SK-N-DZ (cell line): ENCODE data around the gene CNIH2.
A peak's percentile ranks its signal among the peaks of the same experiment; 100 is the strongest.
"Not testable (repeated sequence)": the region's sequence is repeated elsewhere in the genome, so short reads cannot be mapped to it uniquely, and the experiment has no call there.

Experiments
- DNase-seq: peaks from one replicate; pipeline ENCODE4 v3.0.0-alpha.2; 2015; ENCODE audit warnings: low spot score

CNIH2 gene

DNA sequence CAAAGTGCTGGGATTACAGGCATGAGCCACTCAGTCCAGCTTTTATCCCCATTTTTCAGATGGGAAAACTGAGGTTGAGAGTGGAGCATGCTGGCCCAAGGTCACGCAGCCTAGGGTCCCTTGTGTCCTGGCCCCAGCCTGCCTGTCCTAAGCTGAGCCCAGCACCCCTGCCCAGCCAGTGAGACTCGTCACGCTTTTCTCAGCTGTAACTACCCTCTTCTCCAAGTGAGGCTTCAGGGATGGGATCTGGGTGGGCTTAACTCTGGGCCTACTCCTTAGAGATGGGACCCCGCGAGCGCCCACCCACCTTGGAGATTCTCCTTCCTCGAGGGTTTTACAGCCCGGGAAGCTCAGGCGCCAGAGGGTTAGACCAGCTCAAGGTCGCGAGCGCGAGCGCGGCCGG lies 13.3 kb downstream of the CNIH2 start:
- DNase-seq = no peak

DNA sequence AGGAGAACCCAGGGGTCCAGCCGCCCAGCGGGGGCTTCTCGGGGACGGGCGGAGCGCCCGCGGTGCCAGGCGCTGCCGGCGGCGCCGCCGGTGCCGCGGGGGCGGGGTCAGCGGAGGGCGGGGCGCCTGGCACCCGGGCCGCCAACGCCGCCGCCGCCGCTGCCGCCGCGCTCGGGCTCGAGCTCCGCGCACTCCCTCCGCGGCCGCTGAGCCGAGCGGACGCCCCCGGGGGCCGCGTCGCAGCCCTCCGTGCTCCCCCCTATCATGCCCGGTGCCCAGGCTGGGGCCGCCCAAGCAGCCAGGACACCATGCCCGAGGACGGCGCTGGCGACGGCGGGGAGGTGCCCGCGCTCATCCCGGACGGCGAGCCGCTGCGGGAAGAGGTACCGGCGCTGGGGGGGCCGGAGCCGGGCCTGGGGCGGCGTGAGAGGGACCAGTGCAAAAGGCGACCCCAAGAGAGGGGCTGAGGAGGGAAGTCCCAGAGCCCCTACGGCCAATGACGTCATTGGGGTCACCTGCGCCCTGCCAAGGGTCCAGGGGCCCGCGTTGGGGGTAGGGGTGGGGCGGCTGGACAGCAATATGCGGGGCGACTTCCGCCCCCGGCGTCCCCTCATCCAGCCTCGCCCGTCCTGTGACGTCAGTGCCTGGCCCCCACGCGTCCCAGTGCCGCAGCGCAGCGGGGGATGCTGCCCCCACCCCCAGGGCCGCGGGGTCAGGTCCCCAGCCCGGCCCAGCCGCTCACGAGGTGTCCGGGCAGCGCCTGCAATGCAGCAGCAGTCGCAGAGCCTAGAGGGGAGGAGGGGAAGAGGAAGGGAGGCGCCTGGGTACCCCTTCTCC lies 13.9 kb downstream of the CNIH2 start, which contains the start of gene TMEM151A:
TSS of gene TMEM151A (plus strand) at position 189 of the 837 bp plus-strand sequence. CDS start at position 309, 120 bp downstream.
- no peak for DNase-seq

DNA sequence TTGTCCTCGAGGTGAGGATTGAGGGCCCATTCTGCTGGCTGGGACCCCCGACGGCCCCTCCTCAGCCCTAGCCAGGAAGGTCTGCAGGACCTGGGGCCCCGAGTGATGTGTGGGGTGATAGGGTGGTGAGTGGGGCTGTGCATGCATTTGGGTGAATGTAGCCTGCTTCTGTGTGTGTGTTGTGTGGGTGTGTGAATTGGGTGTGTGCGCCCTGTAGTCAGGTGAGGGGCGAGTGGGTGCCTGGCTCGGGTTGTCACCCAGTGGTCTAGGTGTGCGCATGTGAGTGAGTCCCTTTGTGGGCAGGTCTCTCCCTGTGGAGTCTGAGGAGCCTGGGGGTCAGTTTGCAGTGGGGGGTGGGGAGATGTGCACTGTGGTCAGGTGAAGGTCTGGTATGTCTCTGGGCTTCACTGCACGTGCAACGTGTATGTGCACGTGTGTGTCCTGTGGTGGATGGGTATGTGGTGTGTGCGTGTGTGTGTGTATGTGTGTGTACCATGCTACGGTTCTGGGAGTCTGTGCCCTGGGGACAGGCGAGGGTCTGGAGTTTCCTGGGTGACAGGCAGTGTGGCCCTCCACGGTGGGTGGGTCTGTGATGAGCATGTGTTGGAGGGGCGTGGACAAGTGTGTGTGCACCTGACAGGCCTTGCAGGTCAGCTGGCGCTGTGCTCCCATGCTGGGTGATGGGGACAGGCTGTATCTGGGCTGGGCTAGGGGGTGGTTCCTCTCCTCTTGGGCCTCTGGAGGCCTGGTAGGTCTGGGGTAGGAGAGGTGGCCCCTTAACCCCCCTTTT lies 14.8 kb downstream of the CNIH2 start:
- DNase-seq = no peak

DNA sequence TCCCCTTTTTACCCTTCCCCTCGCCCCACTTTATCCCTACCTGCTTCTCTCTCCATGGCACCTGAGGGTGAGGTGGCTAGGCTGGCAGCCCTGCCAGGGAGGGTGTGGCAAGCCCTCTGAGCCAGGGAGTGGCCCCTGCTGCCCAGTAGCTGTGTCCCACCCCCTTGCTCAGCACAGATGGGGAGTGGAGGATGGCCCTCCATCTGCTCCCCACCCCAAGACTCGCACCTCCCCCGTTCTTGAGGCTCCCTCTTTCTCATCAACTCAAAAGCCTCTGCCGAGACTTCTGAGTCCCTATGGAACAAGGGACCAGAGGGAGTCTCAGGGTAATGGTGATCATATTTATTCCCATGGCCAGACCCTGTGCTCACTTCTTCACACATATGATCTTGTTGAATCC lies 15.4 kb downstream of the CNIH2 start:
- no peak for DNase-seq

DNA sequence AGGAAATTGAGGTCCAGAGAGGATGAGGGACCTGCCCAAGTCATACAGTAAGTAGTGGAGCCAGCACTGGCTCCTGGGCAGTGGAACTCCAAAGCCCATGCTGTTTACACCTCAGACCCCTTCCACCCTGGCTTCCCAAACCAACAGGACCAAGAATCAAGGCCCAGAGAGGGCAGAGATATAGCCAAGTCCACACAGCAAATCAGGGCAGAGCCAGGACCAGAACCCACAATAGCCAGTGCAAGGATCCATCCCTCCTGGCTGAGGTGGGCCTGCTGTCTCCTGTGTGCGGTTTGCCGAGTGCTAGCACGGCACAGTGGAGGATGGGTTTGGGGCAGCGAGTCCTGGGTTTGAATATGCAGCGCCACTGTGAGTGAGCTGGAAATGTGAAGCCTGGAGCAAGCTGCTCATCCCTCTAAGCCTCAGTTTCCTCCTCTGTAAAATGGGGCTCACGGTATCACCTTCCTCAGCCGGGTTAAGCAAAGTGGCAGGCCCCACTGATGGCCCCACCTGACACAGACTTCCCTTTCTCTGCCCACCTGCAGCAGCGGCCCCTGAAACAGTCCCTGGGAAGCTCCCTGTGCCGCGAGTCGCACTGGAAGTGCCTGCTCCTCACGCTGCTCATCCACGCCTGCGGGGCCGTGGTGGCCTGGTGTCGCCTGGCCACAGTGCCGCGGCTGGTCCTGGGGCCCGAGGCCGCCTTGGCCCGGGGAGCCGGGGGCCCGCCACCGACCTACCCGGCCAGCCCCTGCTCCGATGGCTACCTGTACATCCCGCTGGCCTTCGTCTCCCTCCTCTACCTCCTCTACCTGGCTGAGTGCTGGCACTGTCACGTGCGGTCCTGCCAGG lies 16.0 kb downstream of the CNIH2 start:
- no peak for DNase-seq

DNA sequence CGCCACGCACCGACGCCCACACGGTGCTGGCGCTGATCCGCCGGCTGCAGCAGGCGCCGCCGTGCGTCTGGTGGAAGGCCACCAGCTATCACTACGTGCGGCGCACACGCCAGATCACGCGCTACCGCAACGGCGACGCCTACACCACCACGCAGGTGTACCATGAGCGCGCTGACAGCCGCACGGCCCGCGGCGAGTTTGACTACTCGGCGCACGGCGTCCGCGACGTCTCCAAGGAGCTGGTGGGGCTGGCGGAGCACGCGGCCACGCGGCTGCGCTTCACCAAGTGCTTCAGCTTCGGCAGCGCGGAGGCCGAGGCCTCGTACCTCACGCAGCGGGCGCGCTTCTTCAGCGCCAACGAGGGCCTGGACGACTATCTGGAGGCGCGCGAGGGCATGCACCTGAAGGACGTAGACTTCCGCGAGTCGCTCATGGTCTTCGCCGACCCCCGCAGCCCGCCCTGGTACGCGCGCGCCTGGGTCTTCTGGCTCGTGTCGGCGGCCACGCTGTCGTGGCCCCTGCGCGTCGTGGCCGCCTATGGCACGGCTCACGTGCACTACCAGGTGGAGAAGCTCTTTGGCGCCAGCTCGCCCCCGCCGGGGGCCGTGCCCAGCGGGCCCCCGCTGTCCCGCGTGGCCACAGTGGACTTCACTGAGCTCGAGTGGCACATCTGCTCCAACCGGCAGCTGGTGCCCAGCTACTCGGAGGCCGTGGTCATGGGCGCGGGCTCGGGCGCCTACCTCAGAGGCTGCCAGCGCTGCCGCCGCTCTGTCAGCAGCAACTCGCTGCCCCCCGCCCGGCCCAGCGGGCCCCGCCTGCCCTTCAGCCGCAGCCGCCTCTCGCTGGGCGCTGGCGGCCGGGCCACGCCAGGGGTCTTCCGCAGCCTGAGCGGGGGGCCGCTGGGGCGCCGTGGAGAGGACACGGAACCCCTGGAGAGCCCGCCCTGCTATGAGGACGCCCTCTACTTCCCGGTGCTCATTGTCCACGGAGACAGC lies 16.9 kb downstream of the CNIH2 start:
- DNase-seq = no peak

DNA sequence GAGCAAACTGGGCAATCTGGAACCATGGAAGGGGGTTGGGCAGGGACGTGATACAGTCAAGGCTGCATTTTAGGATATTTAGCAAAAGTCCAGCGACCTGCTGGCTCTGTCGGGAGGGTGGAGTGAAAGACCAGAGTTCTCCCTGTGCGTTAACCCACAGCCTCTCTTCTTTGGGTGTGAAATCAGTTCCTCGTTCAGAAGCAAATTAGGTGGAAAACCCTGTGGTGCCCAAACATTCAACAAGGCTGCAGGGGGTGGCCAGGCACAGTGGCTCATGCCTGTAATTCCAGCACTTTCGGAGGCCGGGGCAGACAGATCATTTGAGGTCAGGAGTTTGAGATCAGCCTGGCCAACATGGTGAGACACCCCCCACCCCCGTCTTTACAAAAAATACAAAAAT lies 19.6 kb downstream of the CNIH2 start:
- no peak for DNase-seq

DNA sequence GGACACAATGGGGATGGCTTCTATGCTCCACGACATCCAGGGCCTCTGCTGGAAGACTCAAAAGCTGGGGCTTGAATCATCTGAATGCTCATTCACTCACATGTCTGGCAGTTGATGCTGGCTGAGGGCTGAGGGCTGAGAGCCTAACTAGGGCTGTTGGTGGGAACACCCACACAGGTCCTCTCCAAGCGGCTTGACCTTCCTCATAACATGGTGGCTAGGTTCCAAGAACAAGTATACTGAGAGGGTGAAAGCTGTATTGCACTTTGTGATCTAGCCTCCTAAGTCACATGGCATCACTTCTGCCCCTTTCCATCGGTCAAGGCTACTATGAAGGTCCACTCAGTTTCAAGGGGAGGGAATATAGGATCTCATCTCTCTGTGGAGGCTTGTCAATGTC lies 21.2 kb downstream of the CNIH2 start:
- no peak for DNase-seq

DNA sequence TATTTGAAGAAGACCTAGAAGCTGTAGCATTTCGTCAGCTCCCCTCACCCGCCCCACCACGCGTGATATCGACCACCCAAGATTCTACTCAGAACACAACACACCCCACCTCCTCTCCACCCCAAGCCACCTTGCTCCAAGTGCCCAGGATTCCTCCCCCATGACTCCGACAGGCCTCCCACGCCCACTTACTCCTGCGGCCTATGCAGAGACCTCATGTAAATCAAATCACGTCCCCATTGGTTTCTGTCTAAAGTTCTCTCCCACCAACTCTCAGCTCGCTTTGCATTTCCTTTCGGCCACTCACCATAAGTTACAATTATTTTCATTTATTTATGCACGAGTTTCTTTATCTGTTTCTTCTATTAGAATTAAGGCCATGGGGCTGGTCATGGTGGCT lies 24.7 kb downstream of the CNIH2 start:
- no peak for DNase-seq

DNA sequence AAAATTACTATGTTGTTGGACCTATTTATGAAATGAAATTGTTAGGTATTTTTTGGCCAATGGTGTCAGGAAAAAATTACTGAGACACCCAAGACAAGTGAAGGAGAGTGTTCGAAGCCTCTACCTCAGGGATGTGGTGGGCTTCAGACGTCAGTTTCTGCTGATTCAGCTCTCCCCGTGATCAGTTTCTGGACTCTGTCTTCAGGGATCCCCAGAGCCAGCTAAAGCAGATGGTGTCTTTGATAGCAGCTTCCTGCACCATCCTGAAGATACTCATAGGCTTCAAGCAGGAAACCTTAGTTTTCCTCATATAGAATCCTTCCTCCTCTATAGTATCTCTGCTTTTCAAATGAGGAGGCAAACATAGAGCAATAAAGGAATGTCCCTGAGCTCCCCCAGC lies 31.5 kb downstream of the CNIH2 start:
- no peak for DNase-seq

DNA sequence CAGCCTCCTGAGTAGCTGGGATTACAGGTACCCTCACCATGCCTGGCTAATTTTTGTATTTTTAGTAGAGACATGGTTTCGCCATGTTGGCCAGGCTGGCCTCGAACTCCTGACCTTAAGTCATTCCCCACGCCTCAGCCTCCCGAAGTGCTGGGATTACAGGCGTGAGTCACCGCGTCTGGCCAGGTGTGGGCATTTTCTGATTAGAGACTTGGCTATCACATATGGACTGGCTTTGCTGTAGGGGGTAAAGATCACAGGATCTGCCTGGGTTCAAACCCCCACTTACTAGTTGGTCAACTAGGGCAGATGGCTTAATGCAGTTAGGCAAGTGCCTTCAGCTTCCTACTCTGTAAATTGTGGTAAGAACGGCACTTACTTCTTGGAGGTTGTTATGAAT lies 32.3 kb downstream of the CNIH2 start:
- no peak for DNase-seq

DNA sequence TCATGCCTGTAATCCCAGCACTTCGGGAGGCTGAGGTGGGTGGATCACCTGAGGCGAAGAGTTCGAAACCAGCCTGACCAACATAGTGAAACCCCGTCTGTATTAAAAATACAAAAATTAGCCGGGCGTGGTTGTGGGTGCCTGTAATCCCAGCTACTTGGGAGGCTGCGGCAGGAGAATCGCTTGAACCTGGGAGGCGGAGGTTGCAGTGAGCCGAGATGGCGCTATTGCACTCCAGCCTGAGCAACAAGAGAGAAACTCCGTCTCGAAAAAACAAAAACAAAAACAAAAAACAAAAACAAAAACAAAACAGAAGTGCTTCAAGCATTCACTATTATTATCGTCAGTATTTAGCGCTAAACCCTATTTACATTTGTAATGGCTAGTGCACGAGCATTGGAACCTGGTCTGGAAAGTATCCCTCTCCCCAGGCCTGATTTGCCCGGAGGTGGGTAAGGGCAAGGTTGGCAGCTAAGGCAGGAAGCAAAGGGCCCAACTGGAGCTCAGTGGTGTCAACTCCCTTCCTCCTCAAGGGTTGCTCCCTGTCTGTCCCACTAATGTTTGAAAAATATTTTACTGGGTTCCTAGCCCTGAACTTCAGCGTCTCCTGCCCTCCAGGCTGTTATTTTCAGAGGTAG lies 32.9 kb downstream of the CNIH2 start:
- DNase-seq = not testable (repeated sequence)

DNA sequence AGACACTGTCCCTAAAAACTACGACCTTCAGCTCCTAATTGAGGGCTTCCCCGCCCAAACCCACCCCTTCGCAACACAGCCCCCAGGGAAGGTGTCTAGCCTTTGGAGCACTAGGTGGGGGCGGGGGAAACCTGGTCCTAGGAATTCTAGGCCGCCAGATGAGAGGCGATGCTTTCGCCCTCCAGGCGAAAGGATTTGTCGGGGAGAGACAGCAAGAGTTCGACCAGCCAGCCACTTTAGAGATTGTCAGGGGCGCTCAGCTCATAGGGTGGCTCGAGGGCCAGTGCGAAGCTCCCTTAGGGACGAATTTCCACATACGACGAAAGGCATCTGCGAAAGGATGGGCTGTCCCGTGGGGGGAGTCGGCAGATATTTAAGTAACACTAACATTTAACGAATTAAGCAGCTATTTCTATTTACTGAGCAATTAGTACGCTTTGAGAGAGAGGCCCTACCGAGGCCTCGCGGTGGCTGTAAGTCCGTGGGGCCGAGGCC lies 33.5 kb downstream of the CNIH2 start:
- DNase-seq = no peak

DNA sequence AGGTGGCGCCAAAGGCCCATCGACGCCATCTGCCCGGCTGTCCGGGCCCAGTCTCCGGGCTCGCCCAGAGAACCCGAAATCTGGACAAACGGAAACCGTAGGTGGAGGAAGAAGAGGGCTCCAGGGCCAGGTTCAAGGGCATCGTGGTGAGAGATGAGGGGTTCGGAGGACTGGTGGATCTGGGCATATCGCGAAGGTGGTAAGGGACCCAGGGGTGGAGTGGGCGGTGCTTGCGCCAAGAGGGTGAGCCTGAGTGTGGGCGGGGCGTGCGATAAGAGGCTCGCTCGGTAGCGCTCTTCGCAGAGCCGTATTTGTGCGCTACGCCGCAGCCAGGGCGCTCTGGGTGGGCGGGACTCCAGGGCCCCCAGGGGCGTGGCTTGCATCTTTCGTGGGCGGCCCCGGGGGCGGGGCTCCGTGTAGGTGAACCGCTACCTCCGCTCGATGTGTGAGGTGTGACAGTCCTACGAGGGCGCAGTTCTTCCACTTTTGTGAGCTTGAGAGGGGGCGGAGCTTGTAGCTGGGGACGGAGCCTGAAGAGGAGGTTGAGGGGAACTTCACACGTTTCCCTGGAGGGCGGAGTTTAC lies 34.1 kb downstream of the CNIH2 start:
- peak; percentile 95 for DNase-seq

DNA sequence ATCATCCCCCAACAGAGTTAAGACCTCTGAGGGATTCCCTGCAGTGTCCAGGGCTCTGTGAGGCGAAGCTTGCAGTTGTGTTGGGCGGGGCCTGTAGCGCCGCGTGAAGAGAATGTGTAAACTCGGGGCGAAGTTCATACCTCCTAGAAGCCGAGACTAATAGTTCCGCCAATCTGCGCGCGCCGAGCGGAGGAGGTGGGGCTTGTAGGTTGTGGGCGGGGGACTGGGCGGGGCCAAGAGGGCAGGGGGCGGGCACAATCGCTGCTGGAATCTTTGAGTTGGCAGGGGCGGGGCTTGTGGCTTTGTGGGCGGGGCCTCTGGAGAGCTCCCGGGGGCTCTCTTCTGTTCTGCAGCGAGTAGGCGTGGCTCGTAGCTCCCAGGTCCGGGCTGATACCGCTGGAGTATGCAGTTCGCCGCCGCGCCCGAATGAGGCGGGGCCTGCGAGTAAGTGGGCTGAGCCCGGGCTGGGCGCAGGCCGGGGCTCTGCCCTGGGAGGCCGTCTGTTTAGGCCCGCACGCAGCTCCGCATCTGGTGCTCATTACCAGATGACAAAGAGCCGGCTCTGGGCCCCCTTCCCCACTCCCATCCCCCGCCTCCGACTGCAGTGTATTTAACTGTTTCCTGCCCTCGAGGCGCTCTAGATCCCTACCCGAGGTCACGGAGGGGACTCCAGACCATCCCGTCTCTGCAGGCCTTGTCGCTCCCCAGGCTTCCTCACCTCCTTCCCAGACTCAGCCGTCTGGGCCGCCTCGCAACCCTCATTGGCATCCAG lies 34.8 kb downstream of the CNIH2 start:
- DNase-seq = peak; percentile 99

DNA sequence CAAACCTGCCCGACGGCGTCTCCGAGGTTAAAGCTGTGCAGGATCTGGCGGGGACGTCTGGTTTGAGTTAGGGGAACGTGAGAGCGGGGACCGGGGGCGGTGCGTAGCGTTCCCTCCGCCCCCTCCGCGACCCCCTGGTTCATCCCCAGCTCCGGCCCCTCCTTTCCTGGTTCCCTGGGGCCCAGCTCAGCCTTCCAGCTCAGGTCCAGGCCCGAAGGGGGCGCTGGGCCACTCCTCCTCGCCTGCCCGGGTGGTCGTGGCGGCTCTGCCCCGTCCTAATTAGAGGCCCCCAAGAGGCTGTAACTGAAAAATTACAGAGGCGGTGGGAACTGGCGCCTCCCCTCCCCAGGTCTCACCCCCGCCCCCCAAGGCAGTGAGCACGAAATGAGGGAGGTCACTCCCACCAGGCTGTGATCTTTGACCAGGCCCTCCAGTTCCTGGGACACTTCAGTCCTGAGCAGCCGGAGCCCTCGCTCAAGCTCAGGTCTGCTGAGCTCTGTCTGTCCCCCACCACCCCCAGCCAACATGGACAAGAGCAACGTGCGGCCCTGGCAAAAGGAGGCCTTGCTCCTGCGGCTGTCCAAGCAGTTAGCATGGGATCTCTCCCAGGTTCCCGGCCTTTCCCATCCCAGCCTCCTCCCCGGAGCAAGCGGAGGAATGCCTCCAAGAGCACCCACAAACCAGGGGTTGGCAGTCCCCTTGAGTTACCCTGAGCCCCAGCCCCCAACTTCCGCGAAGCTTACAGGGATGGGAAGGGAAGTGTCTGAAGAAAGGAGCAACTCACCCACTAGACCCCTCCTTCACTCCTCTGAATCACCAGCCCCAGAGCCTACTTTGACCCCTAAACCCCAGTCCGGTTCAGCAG lies 35.6 kb downstream of the CNIH2 start:
- peak; percentile 96 for DNase-seq

DNA sequence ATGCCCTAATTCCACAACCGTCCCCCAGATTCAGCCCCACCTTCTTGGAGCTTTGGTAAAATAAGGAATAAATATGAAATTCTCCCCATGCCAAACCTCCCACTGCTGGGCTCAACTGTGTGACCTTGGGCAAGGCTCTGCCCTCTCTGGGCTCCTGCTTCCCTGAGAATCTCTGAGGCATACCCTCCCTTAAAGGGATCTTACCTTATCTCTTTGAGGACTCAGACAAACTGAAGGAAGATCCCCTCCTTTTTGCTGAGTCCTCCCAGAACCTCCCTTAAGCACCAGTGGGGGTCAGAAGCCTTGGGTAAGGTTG lies 36.2 kb downstream of the CNIH2 start:
- DNase-seq = no peak
